K562 (cell line): ENCODE results near the gene SMYD1.

Experiments used
- EP300 ChIP-seq: IDR thresholded peaks from 2 replicates; pipeline ENCODE4 v1.6.1; 2012; ENCODE audit warnings: low read length, improper control_type of control experiment
- KDM2B ChIP-seq: fragments of 250-450 bp; sonication (Bioruptor Pico); IDR thresholded peaks from 2 replicates; pipeline ENCODE4 v1.8.0; 2021; ENCODE audit warnings: mild to moderate bottlenecking, moderate library complexity
- NFYB ChIP-seq: IDR thresholded peaks from 2 replicates; pipeline ENCODE4 v1.6.1; 2011; ENCODE audit warnings: mild to moderate bottlenecking, moderate library complexity; ENCODE audit not compliant: insufficient read length; ENCODE audit errors: extremely low read depth
- PTBP1 ChIP-seq: fragments of 200-400 bp; formaldehyde crosslinking; IDR thresholded peaks from 2 replicates; pipeline ENCODE4 v1.6.1; 2017; ENCODE audit warnings: low read depth, low read length
- SAP30 ChIP-seq: fragments of 200-600 bp; sonication (generic); IDR thresholded peaks from 2 replicates; pipeline ENCODE4 v1.6.1; 2012; ENCODE audit warnings: borderline replicate concordance, low read depth, mild to moderate bottlenecking, moderate library complexity, low read length, control low read depth, inconsistent platforms; ENCODE audit not compliant: insufficient read depth, poor library complexity, severe bottlenecking
- SP1 ChIP-seq: sonication (generic); formaldehyde crosslinking; IDR thresholded peaks from 2 replicates; pipeline ENCODE4 v1.8.1; 2022; ENCODE audit warnings: mild to moderate bottlenecking, missing genetic modification reagents
- STAT5B ChIP-seq: fragments of 250-450 bp; sonication (Bioruptor Pico); IDR thresholded peaks from 2 replicates; pipeline ENCODE4 v1.8.0; 2021; ENCODE audit warnings: mild to moderate bottlenecking, inconsistent platforms
- TAF1 ChIP-seq: IDR thresholded peaks from 2 replicates; pipeline ENCODE4 v1.6.1; 2011; ENCODE audit warnings: mild to moderate bottlenecking, low read length, moderate library complexity; ENCODE audit not compliant: insufficient read depth, control insufficient read depth, severe bottlenecking; ENCODE audit errors: extremely low read depth
- TBL1XR1 ChIP-seq, 2 experiments: IDR thresholded peaks; 2 replicates each; pipeline ENCODE4 v1.6.1; 2012; ENCODE audit warnings: improper control_type of control experiment in 2 of 2, low read length in 2 of 2, mild to moderate bottlenecking in 1 of 2
- ZEB2 ChIP-seq: fragments of 450-650 bp; IDR thresholded peaks from 2 replicates; pipeline ENCODE4 v1.6.1; 2016
- ZFP36 ChIP-seq: fragments of 150-350 bp; IDR thresholded peaks from 2 replicates; pipeline ENCODE4 v1.6.1; 2018; ENCODE audit warnings: low read length, low read depth; ENCODE audit not compliant: partially characterized antibody
- TF ChIP-seq, protein P1 (sequence below), 3 experiments: IDR thresholded peaks in 2 of 3; conservative IDR thresholded peaks in 1 of 3; 2 replicates each; pipeline ENCODE4 v1.5.1; 2011 to 2012; ENCODE audit warnings: low read length in 3 of 3, mild to moderate bottlenecking in 3 of 3, control low read depth in 2 of 3, improper control_type of control experiment in 1 of 3, inconsistent platforms in 1 of 3, low read depth in 1 of 3, mixed read lengths in 1 of 3, moderate library complexity in 1 of 3; ENCODE audit not compliant: insufficient read depth in 2 of 3
- TF ChIP-seq, protein P2 (sequence below): sonication (generic); formaldehyde crosslinking; IDR thresholded peaks from 2 replicates; pipeline ENCODE4 v1.9.0; 2022; ENCODE audit warnings: mild to moderate bottlenecking, missing genetic modification reagents
- TF ChIP-seq, protein P3 (sequence below): fragments of 450-650 bp; IDR thresholded peaks from 2 replicates; pipeline ENCODE4 v1.7.1; 2018; ENCODE audit warnings: mild to moderate bottlenecking, low read depth; ENCODE audit not compliant: partially characterized antibody

DNA sequence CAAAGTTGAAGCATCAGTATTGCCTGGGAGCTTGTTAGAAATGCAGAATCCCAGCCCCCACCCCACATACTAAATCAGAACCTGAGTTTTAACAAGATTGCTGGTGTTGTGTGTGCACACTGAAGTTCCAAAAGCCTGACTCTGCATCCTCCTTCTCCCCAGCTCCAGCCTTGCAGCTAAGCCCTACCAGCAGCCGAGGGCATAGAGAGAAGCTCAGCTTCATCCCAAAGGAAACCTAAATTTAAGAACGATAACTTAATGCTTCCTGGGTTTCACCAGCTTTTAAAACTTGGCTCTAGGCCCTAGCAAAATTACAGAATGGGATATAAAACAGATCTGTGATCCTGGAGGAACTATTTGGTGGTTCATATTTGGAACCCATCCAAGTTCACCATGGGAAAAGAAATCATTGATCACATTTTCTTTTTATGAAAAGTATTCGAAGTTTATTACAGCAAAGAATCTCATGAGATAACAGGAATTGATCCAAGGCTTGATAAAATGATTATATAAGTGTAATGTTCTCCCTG lies 11.1 kb downstream of the SMYD1 start:
- TF ChIP-seq TAF1 = no peak
- no peak for TF ChIP-seq SAP30
- no peak for TF ChIP-seq STAT5B
- TF ChIP-seq ZEB2 = no peak
- no peak for TF ChIP-seq NFYB
- no peak for TF ChIP-seq EP300
- TF ChIP-seq, protein P1, sequence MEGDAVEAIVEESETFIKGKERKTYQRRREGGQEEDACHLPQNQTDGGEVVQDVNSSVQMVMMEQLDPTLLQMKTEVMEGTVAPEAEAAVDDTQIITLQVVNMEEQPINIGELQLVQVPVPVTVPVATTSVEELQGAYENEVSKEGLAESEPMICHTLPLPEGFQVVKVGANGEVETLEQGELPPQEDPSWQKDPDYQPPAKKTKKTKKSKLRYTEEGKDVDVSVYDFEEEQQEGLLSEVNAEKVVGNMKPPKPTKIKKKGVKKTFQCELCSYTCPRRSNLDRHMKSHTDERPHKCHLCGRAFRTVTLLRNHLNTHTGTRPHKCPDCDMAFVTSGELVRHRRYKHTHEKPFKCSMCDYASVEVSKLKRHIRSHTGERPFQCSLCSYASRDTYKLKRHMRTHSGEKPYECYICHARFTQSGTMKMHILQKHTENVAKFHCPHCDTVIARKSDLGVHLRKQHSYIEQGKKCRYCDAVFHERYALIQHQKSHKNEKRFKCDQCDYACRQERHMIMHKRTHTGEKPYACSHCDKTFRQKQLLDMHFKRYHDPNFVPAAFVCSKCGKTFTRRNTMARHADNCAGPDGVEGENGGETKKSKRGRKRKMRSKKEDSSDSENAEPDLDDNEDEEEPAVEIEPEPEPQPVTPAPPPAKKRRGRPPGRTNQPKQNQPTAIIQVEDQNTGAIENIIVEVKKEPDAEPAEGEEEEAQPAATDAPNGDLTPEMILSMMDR (IDR thresholded peaks at IDR 0.05 in 2 of 3, conservative IDR thresholded peaks at IDR 0.05 in 1 of 3; ENCODE audit: insufficient read depth in 2 of 3, low read depth in 1 of 3, low read length in 3 of 3) = no peak
- TF ChIP-seq PTBP1 = no peak
- TF ChIP-seq SP1 (CRISPR knock-in tag) = no peak
- no peak for TF ChIP-seq KDM2B
- no peak for TF ChIP-seq TBL1XR1 (IDR thresholded peaks at IDR 0.05; ENCODE audit: low read length in 2 of 2)
- TF ChIP-seq, protein P2, sequence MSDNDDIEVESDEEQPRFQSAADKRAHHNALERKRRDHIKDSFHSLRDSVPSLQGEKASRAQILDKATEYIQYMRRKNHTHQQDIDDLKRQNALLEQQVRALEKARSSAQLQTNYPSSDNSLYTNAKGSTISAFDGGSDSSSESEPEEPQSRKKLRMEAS = no peak
- TF ChIP-seq ZFP36 = no peak
- TF ChIP-seq, protein P3, sequence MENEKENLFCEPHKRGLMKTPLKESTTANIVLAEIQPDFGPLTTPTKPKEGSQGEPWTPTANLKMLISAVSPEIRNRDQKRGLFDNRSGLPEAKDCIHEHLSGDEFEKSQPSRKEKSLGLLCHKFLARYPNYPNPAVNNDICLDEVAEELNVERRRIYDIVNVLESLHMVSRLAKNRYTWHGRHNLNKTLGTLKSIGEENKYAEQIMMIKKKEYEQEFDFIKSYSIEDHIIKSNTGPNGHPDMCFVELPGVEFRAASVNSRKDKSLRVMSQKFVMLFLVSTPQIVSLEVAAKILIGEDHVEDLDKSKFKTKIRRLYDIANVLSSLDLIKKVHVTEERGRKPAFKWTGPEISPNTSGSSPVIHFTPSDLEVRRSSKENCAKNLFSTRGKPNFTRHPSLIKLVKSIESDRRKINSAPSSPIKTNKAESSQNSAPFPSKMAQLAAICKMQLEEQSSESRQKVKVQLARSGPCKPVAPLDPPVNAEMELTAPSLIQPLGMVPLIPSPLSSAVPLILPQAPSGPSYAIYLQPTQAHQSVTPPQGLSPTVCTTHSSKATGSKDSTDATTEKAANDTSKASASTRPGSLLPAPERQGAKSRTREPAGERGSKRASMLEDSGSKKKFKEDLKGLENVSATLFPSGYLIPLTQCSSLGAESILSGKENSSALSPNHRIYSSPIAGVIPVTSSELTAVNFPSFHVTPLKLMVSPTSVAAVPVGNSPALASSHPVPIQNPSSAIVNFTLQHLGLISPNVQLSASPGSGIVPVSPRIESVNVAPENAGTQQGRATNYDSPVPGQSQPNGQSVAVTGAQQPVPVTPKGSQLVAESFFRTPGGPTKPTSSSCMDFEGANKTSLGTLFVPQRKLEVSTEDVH = no peak
